Osteocyte (in vitro differentiated cells): ENCODE results near the gene ANXA8L1. TPM values are rescaled to one million over a fixed set of nuclear protein-coding genes. Genes with fewer than 3 reads are reported as not detected.
"Not testable (repeated sequence)": the region's sequence is repeated elsewhere in the genome, so short reads cannot be mapped to it uniquely, and the experiment has no call there.

ENCODE experiments used
- DNase-seq: peaks from one replicate; pipeline ENCODE4 v3.0.0; 2021; ENCODE audit warnings: mixed read lengths; ENCODE audit not compliant: unreplicated experiment; ENCODE audit errors: extremely low spot score
- H3K27ac Mint-ChIP-seq: one replicate; pipeline ENCODE4 v1.8.0; 2021; ENCODE audit warnings: mild to moderate bottlenecking, mixed read lengths; ENCODE audit not compliant: unreplicated experiment
- H3K27me3 Mint-ChIP-seq: one replicate; pipeline ENCODE4 v1.8.0; 2021; ENCODE audit warnings: mixed read lengths; ENCODE audit not compliant: unreplicated experiment
- H3K36me3 Mint-ChIP-seq: one replicate; pipeline ENCODE4 v1.8.0; 2021; ENCODE audit warnings: mixed read lengths; ENCODE audit not compliant: unreplicated experiment
- H3K4me1 Mint-ChIP-seq: one replicate; pipeline ENCODE4 v1.8.0; 2021; ENCODE audit warnings: mixed read lengths; ENCODE audit not compliant: unreplicated experiment
- H3K4me3 Mint-ChIP-seq: one replicate; pipeline ENCODE4 v1.8.0; 2021; ENCODE audit warnings: mild to moderate bottlenecking, moderate library complexity, mixed read lengths; ENCODE audit not compliant: unreplicated experiment
- H3K9me3 Mint-ChIP-seq: one replicate; pipeline ENCODE4 v1.8.0; 2021; ENCODE audit warnings: mixed read lengths; ENCODE audit not compliant: unreplicated experiment
- total RNA-seq: library from RNA; stranded (reverse); gene quantifications from 2 replicates; pipeline ENCODE4 v1.2.1, GENCODE V29; 2021

ANXA8L1 gene
- total RNA-seq, 1 donor from 2014 or later: not detected

- H3K27me3 Mint-ChIP-seq, H3K36me3 Mint-ChIP-seq, H3K4me3 Mint-ChIP-seq, H3K27ac Mint-ChIP-seq, H3K9me3 Mint-ChIP-seq, H3K4me1 Mint-ChIP-seq, DNase-seq: not testable (repeated sequence)
These were observed 42.7 kb downstream of the ANXA8L1 start for GRCh38 chr10:46418283-46418682.

- not testable (repeated sequence) for H3K36me3 Mint-ChIP-seq, H3K27me3 Mint-ChIP-seq, DNase-seq, H3K4me3 Mint-ChIP-seq, H3K27ac Mint-ChIP-seq, H3K9me3 Mint-ChIP-seq, H3K4me1 Mint-ChIP-seq
These were observed 44.2 kb downstream of the ANXA8L1 start for GRCh38 chr10:46419570-46420379.

GRCh38 chr10:46423550-46423949 lies 48.0 kb downstream of the ANXA8L1 start:
- not testable (repeated sequence) for H3K27ac Mint-ChIP-seq, H3K9me3 Mint-ChIP-seq, H3K36me3 Mint-ChIP-seq, H3K27me3 Mint-ChIP-seq, DNase-seq, H3K4me3 Mint-ChIP-seq, H3K4me1 Mint-ChIP-seq

- H3K9me3 Mint-ChIP-seq: not testable (repeated sequence)
These were observed 65.4 kb downstream of the ANXA8L1 start for GRCh38 chr10:46440942-46441341.

More at GRCh38 chr10:46440942-46441341, 65.4 kb downstream of the ANXA8L1 start:
- DNase-seq, H3K36me3 Mint-ChIP-seq, H3K27me3 Mint-ChIP-seq, H3K27ac Mint-ChIP-seq, H3K4me1 Mint-ChIP-seq, H3K4me3 Mint-ChIP-seq: not testable (repeated sequence)

Other genes starting within 250 kb of the ANXA8L1 start
- gene ANTXRL, start 88.8 kb upstream of the ANXA8L1 start, total RNA-seq: not detected in 2 replicates
- not detected in 2 replicates for gene NPY4R, start 90.2 kb downstream of the ANXA8L1 start, total RNA-seq
- gene GPRIN2, start 180.9 kb downstream of the ANXA8L1 start, total RNA-seq: 2.5 and 3.4 TPM in 2 replicates
- 10.3 and 12.5 TPM in 2 replicates for gene SYT15, start 203.4 kb downstream of the ANXA8L1 start, total RNA-seq